HepG2 (cell line): ENCODE results near the gene C1orf159. TPM values are rescaled to one million over a fixed set of nuclear protein-coding genes. Genes with fewer than 3 reads are reported as not detected.

ENCODE experiments used
- DNMT1 ChIP-seq: sonication (generic); formaldehyde crosslinking; IDR thresholded peaks from 2 replicates; pipeline ENCODE4 v1.5.1; 2020; ENCODE audit warnings: mild to moderate bottlenecking, missing genetic modification reagents
- ETV6 ChIP-seq: sonication (generic); formaldehyde crosslinking; conservative IDR thresholded peaks from 2 replicates; pipeline ENCODE4 v1.4.0; 2020; ENCODE audit warnings: missing genetic modification reagents
- HNRNPH1 ChIP-seq: fragments of 200-400 bp; formaldehyde crosslinking; optimal IDR thresholded peaks from 2 replicates; pipeline ENCODE3; 2017; ENCODE audit warnings: mild to moderate bottlenecking, low read depth, low read length
- MTF1 ChIP-seq: sonication (generic); formaldehyde crosslinking; IDR thresholded peaks from 2 replicates; pipeline ENCODE4 v1.5.0; 2020; ENCODE audit warnings: missing genetic modification reagents
- POLR2A ChIP-seq, 2 experiments: IDR thresholded peaks; 2 replicates each; pipeline ENCODE4 v1.6.1; 2011; ENCODE audit warnings: low read depth in 2 of 2, low read length in 2 of 2, mild to moderate bottlenecking in 1 of 2, moderate library complexity in 1 of 2; ENCODE audit not compliant: insufficient read depth in 1 of 2
- PTBP1 ChIP-seq: fragments of 200-400 bp; formaldehyde crosslinking; IDR thresholded peaks from 2 replicates; pipeline ENCODE4 v1.6.1; 2018; ENCODE audit warnings: low read length, low read depth; ENCODE audit not compliant: poor library complexity, severe bottlenecking
- TFDP2 ChIP-seq: sonication (generic); formaldehyde crosslinking; IDR thresholded peaks from 2 replicates; pipeline ENCODE4 v1.4.0; 2020; ENCODE audit warnings: missing genetic modification reagents
- THAP8 ChIP-seq: sonication (generic); formaldehyde crosslinking; IDR thresholded peaks from 2 replicates; pipeline ENCODE4 v1.5.1; 2020; ENCODE audit warnings: missing genetic modification reagents, mild to moderate bottlenecking, borderline replicate concordance
- U2AF2 ChIP-seq: fragments of 200-400 bp; formaldehyde crosslinking; IDR thresholded peaks from 2 replicates; pipeline ENCODE4 v1.6.1; 2017; ENCODE audit warnings: low read depth, mild to moderate bottlenecking, low read length
- ZFY ChIP-seq: sonication (generic); formaldehyde crosslinking; IDR thresholded peaks from 2 replicates; pipeline ENCODE4 v1.4.0; 2020; ENCODE audit warnings: missing genetic modification reagents
- ZNF18 ChIP-seq: sonication (generic); formaldehyde crosslinking; IDR thresholded peaks from 2 replicates; pipeline ENCODE4 v1.8.0; 2022; ENCODE audit warnings: mild to moderate bottlenecking, missing genetic modification reagents; ENCODE audit not compliant: insufficient replicate concordance
- ZNF230 ChIP-seq: sonication (generic); formaldehyde crosslinking; IDR thresholded peaks from 2 replicates; pipeline ENCODE4 v1.4.0; 2020; ENCODE audit warnings: mild to moderate bottlenecking, missing genetic modification reagents
- ZNF264 ChIP-seq: sonication (generic); formaldehyde crosslinking; IDR thresholded peaks from 2 replicates; pipeline ENCODE4 v1.4.0; 2020; ENCODE audit warnings: missing genetic modification reagents
- ZNF3 ChIP-seq: IDR thresholded peaks from 2 replicates; pipeline ENCODE4 v1.7.0; 2017; ENCODE audit warnings: inconsistent platforms
- ZNF407 ChIP-seq: sonication (generic); formaldehyde crosslinking; IDR thresholded peaks from one replicate; pipeline ENCODE4 v1.5.1; 2020; ENCODE audit warnings: mild to moderate bottlenecking, missing genetic modification reagents; ENCODE audit errors: not compliant biosample characterization
- ZNF580 ChIP-seq: IDR thresholded peaks from 2 replicates; pipeline ENCODE4 v1.6.1; 2016; ENCODE audit warnings: low read depth, borderline replicate concordance
- ZNF709 ChIP-seq: sonication (generic); formaldehyde crosslinking; IDR thresholded peaks from 2 replicates; pipeline ENCODE4 v1.5.0; 2020; ENCODE audit warnings: mild to moderate bottlenecking, missing genetic modification reagents
- ZNF788 ChIP-seq: sonication (generic); formaldehyde crosslinking; IDR thresholded peaks from 2 replicates; pipeline ENCODE4 v1.5.0; 2020; ENCODE audit warnings: mild to moderate bottlenecking, missing genetic modification reagents, borderline replicate concordance
- polyA plus RNA-seq, 8 experiments: library from polyadenylated mRNA; depleted of rRNA in 3 of 8; stranded (reverse) in 7 of 8; unstranded in 1 of 8; fragments of >200 nt; fragmentation: Illumina TruSeq in 4 of 8; extraction: Trizol in 4 of 8; gene quantifications; 2 replicates each; pipeline versions ENCODE4 v1.2.1 to v1.2.3, GENCODE V29; 2011 to 2016; ENCODE audit warnings: low read depth in 4 of 8, missing spikeins in 1 of 8, mixed read lengths in 1 of 8; ENCODE audit not compliant: insufficient read depth in 1 of 8
- total RNA-seq, 5 experiments: library from RNA; depleted of rRNA; stranded (reverse); fragments of >200 nt; fragmentation: Illumina TruSeq; extraction: Trizol; gene quantifications; 2 replicates each; pipeline ENCODE4 v1.2.3, GENCODE V29; 2016; ENCODE audit warnings: low read depth in 1 of 5

The C1orf159 gene
- total and polyA plus RNA-seq, 2 of the 13 experiments (the other 11 are each of a cell fraction or from before 2014, with no cell fraction given), result 3.8 to 6.7 TPM

GRCh38 chr1:1128454-1129139 lies 12.7 kb upstream of the C1orf159 start (continued):
- TF ChIP-seq ETV6 (CRISPR knock-in tag) (no peak), ZNF788 (CRISPR knock-in tag) (0 out of 2 replicates have a peak, but pooled peaks have one; percentile 31), ZNF230 (no peak), DNMT1 (CRISPR knock-in tag) (no peak), U2AF2 (no peak), ZNF18 (CRISPR knock-in tag) (no peak), ZNF407 (CRISPR knock-in tag) (no peak), HNRNPH1 (no peak), ZNF3 (CRISPR knock-in tag) (peak; percentile 41; the same call in 1 of the 2 replicates), PTBP1 (no peak), ZNF580 (CRISPR knock-in tag) (no peak), TFDP2 (CRISPR knock-in tag) (peak; percentile 59), ZFY (CRISPR knock-in tag) (peak; percentile 87), ZNF264 (CRISPR knock-in tag) (no peak), ZNF709 (peak; percentile 46; the same call in 1 of the 2 replicates), MTF1 (CRISPR knock-in tag) (no peak), THAP8 (CRISPR knock-in tag) (no peak), POLR2A (IDR thresholded peaks at IDR 0.05; ENCODE audit: insufficient read depth in 1 of 2, low read depth in 2 of 2, low read length in 2 of 2) (peak in 1 of 2 experiments; percentile 62; a peak in 2 of 4 replicates)
